ENCODE measurements around the gene ARL14EPL.

Gene ARL14EPL

GRCh38 chr5:116025866-116026265 lies 6.4 kb upstream of the ARL14EPL start:
- ChIA-PET CTCF (no interaction called here), POLR2A (no interaction called here)
- DNase-seq (ENCODE audit: extremely low spot score) = no peak
- TF ChIP-seq, protein P1, sequence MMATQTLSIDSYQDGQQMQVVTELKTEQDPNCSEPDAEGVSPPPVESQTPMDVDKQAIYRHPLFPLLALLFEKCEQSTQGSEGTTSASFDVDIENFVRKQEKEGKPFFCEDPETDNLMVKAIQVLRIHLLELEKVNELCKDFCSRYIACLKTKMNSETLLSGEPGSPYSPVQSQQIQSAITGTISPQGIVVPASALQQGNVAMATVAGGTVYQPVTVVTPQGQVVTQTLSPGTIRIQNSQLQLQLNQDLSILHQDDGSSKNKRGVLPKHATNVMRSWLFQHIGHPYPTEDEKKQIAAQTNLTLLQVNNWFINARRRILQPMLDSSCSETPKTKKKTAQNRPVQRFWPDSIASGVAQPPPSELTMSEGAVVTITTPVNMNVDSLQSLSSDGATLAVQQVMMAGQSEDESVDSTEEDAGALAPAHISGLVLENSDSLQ (IDR thresholded peaks at IDR 0.05) = no peak
- TF ChIP-seq NFRKB (IDR thresholded peaks at IDR 0.05) (no peak), ELF4 (IDR thresholded peaks at IDR 0.05) (no peak), L3MBTL2 (conservative IDR thresholded peaks at IDR 0.05) (no peak), ARNT (IDR thresholded peaks at IDR 0.05) (no peak), FOXK2 (IDR thresholded peaks at IDR 0.05) (no peak), SUZ12 (IDR thresholded peaks at IDR 0.05) (no peak), SP1 (IDR thresholded peaks at IDR 0.05) (no peak), FOXA1 (IDR thresholded peaks at IDR 0.05) (no peak), FOXM1 (IDR thresholded peaks at IDR 0.05; ENCODE audit: borderline replicate concordance) (no peak), ZNF384 (IDR thresholded peaks at IDR 0.05) (no peak), HDGF (IDR thresholded peaks at IDR 0.05; ENCODE audit: borderline replicate concordance) (no peak), LEF1 (IDR thresholded peaks at IDR 0.05; ENCODE audit: borderline replicate concordance) (no peak), TARDBP (IDR thresholded peaks at IDR 0.05) (no peak), CTBP1 (IDR thresholded peaks at IDR 0.05; ENCODE audit: borderline replicate concordance) (no peak), BHLHE40 (IDR thresholded peaks at IDR 0.05; ENCODE audit: borderline replicate concordance) (no peak)

- ChIA-PET CTCF (interaction anchor here (0.5 kb wide), 1 partner anchor 35 kb away, joined by 3 read pairs; no protein-coding TSS in a partner anchor), POLR2A (no interaction called here)
- DNase-seq (ENCODE audit: extremely low spot score) = no peak
- TF ChIP-seq FOXM1 (IDR thresholded peaks at IDR 0.05; ENCODE audit: borderline replicate concordance) (no peak), CTBP1 (IDR thresholded peaks at IDR 0.05; ENCODE audit: borderline replicate concordance) (no peak)
Measured at GRCh38 chr5:116032991-116033390, 719 bp downstream of the ARL14EPL start.

GRCh38 chr5:116035123-116035522 lies 2.9 kb downstream of the ARL14EPL start:
- DNase-seq (ENCODE audit: extremely low spot score) = no peak
- POLR2A ChIA-PET = no interaction called here
- TF ChIP-seq LEF1 (IDR thresholded peaks at IDR 0.05; ENCODE audit: borderline replicate concordance) (no peak), FOXA1 (IDR thresholded peaks at IDR 0.05) (no peak), FOXK2 (IDR thresholded peaks at IDR 0.05) (no peak), HDGF (IDR thresholded peaks at IDR 0.05; ENCODE audit: borderline replicate concordance) (no peak), ELF4 (IDR thresholded peaks at IDR 0.05) (no peak), SP1 (IDR thresholded peaks at IDR 0.05) (no peak)
- CTCF ChIA-PET = interaction anchor here (0.6 kb wide), 1 partner anchor 907 kb away, joined by 3 read pairs; no protein-coding TSS in a partner anchor

DNA sequence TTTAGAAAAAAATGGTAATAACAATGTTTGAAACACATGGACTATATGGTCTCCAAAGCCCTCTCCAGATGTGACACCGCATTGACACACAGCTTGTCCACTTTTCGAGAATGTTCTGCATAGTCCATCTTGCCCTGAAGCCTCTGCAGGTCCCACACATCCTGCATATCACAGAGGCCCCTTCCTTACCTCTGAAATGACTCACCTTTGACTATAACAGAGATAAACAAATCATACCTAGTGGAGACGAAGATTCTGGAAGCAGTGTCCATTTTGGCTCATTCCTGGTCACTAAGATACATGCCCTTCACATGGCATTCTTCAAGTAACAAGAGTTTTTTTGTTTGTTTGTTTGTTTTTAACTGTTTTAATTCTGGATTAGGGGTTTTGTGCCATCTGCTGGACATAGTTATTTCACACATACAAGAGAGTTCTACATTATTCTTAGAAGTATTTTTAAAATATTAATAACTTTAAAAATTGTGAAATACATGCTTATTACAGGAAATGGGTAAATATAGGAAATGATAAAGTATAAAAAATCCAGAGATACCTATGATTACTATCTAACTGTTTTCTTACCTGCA lies 5.1 kb downstream of the ARL14EPL start:
- TF ChIP-seq NFRKB (IDR thresholded peaks at IDR 0.05) (no peak), SUZ12 (IDR thresholded peaks at IDR 0.05) (no peak), FOXA1 (IDR thresholded peaks at IDR 0.05) (no peak), ARNT (IDR thresholded peaks at IDR 0.05) (no peak), LEF1 (IDR thresholded peaks at IDR 0.05; ENCODE audit: borderline replicate concordance) (no peak), ZNF384 (IDR thresholded peaks at IDR 0.05) (no peak), TARDBP (IDR thresholded peaks at IDR 0.05) (no peak), SP1 (IDR thresholded peaks at IDR 0.05) (no peak), FOXM1 (IDR thresholded peaks at IDR 0.05; ENCODE audit: borderline replicate concordance) (no peak), FOXK2 (IDR thresholded peaks at IDR 0.05) (no peak), ELF4 (IDR thresholded peaks at IDR 0.05) (no peak), HDGF (IDR thresholded peaks at IDR 0.05; ENCODE audit: borderline replicate concordance) (no peak), BHLHE40 (IDR thresholded peaks at IDR 0.05; ENCODE audit: borderline replicate concordance) (no peak), CTBP1 (IDR thresholded peaks at IDR 0.05; ENCODE audit: borderline replicate concordance) (no peak), L3MBTL2 (conservative IDR thresholded peaks at IDR 0.05) (no peak)
- TF ChIP-seq, protein P1 (IDR thresholded peaks at IDR 0.05) = no peak
- CTCF ChIA-PET = no interaction called here
- POLR2A ChIA-PET = no interaction called here
- DNase-seq (ENCODE audit: extremely low spot score) = no peak

GRCh38 chr5:116038817-116039216 lies 6.5 kb downstream of the ARL14EPL start:
- CTCF ChIA-PET = no interaction called here
- POLR2A ChIA-PET = no interaction called here
- DNase-seq (ENCODE audit: extremely low spot score) = no peak

GRCh38 chr5:116042375-116042774 lies 10.1 kb downstream of the ARL14EPL start:
- TF ChIP-seq ELF4 (IDR thresholded peaks at IDR 0.05) (no peak), TARDBP (IDR thresholded peaks at IDR 0.05) (no peak), HDGF (IDR thresholded peaks at IDR 0.05; ENCODE audit: borderline replicate concordance) (no peak), NFRKB (IDR thresholded peaks at IDR 0.05) (no peak), SP1 (IDR thresholded peaks at IDR 0.05) (no peak), ARNT (IDR thresholded peaks at IDR 0.05) (no peak), CTBP1 (IDR thresholded peaks at IDR 0.05; ENCODE audit: borderline replicate concordance) (no peak), L3MBTL2 (conservative IDR thresholded peaks at IDR 0.05) (no peak)
- no peak for DNase-seq (ENCODE audit: extremely low spot score)
- ChIA-PET POLR2A (no interaction called here), CTCF (interaction anchor here (0.6 kb wide), 1 partner anchor 40 kb away, joined by 3 read pairs; no protein-coding TSS in a partner anchor)

More at GRCh38 chr5:116038817-116039216, 6.5 kb downstream of the ARL14EPL start:
- no peak for TF ChIP-seq SP1 (IDR thresholded peaks at IDR 0.05)
- TF ChIP-seq ELF4 (IDR thresholded peaks at IDR 0.05) = no peak
- TF ChIP-seq TARDBP (IDR thresholded peaks at IDR 0.05) = no peak
- no peak for TF ChIP-seq FOXK2 (IDR thresholded peaks at IDR 0.05)
- TF ChIP-seq, protein P1 (IDR thresholded peaks at IDR 0.05) = no peak
- TF ChIP-seq BHLHE40 (IDR thresholded peaks at IDR 0.05; ENCODE audit: borderline replicate concordance) = no peak
- TF ChIP-seq NFRKB (IDR thresholded peaks at IDR 0.05) = no peak
- no peak for TF ChIP-seq LEF1 (IDR thresholded peaks at IDR 0.05; ENCODE audit: borderline replicate concordance)
- no peak for TF ChIP-seq L3MBTL2 (conservative IDR thresholded peaks at IDR 0.05)
- no peak for TF ChIP-seq SUZ12 (IDR thresholded peaks at IDR 0.05)

Measured in HEK293T (cell line).